IMR-90 (cell line): ENCODE results near the gene TENM3. TPM values are rescaled to one million over a fixed set of nuclear protein-coding genes. Genes with fewer than 3 reads are reported as not detected.

Experiments used
- ATAC-seq: fragments of 200-7000 bp; cut with Tn5 transposase; 2 replicates; pipeline ENCODE4 v1.9.1; 2020; ENCODE audit warnings: low read depth, mild to moderate bottlenecking, moderate library complexity
- BruUV-seq: library from RNA; stranded (reverse); fragments of 400-500 nt; replicated peaks from 2 replicates; lab custom pipeline; 2021; lab: Mats Ljungman, UMichigan
- CTCF ChIA-PET: fragments of 300-600 bp; formaldehyde crosslinking; extraction: SDS; loops from one replicate; lab custom pipeline; 2021; ENCODE audit warnings: antibody characterized with exemption; lab: Yijun Ruan, JAX
- POLR2A ChIA-PET: fragments of 300-600 bp; sonication (Branson Sonifier 250); formaldehyde crosslinking; loops from one replicate; lab custom pipeline; 2022; ENCODE audit warnings: antibody characterized with exemption; ENCODE audit not compliant: unreplicated experiment; lab: Charles Lee
- DNase-seq: peaks from one replicate; pipeline ENCODE4 v3.0.0; 2013
- H2AFZ ChIP-seq: replicated peaks from 2 replicates; pipeline ENCODE3; 2013; ENCODE audit warnings: low read length, mild to moderate bottlenecking; ENCODE audit not compliant: poor library complexity
- H2AK5ac ChIP-seq: 2 replicates; pipeline ENCODE4 v1.6.1; 2013; ENCODE audit warnings: low read depth, low read length, inconsistent platforms
- H2AK9ac ChIP-seq: replicated peaks from 2 replicates; pipeline ENCODE3; 2013; ENCODE audit warnings: mild to moderate bottlenecking, low read depth, low read length, moderate library complexity; ENCODE audit not compliant: poor library complexity
- H2BK120ac ChIP-seq: 2 replicates; pipeline ENCODE4 v1.6.1; 2013; ENCODE audit warnings: low read depth, low read length, inconsistent platforms
- H2BK15ac ChIP-seq: 3 replicates; pipeline ENCODE4 v1.6.1; 2013; ENCODE audit warnings: low read depth, low read length, inconsistent platforms
- H2BK20ac ChIP-seq: 2 replicates; pipeline ENCODE4 v1.6.1; 2013; ENCODE audit warnings: low read depth, mild to moderate bottlenecking, inconsistent platforms, low read length, moderate library complexity
- H2BK5ac ChIP-seq: 2 replicates; pipeline ENCODE4 v1.6.1; 2013; ENCODE audit warnings: mild to moderate bottlenecking, low read depth, low read length, inconsistent platforms; ENCODE audit not compliant: poor library complexity, severe bottlenecking
- H3K14ac ChIP-seq: replicated peaks from 2 replicates; pipeline ENCODE4 v1.6.1; 2013; ENCODE audit warnings: low read depth, low read length, inconsistent platforms
- H3K18ac ChIP-seq: 2 replicates; pipeline ENCODE4 v1.6.1; 2013; ENCODE audit warnings: low read depth, low read length, control low read depth
- H3K23ac ChIP-seq: 2 replicates; pipeline ENCODE4 v1.6.1; 2013; ENCODE audit warnings: low read depth, low read length, inconsistent platforms
- H3K27ac ChIP-seq: 2 replicates; pipeline ENCODE4 v1.5.1; 2013; ENCODE audit warnings: mild to moderate bottlenecking, control low read depth, low read length; ENCODE audit not compliant: insufficient read depth
- H3K27me3 ChIP-seq: 2 replicates; pipeline ENCODE4 v1.6.1; 2013; ENCODE audit warnings: low read length; ENCODE audit not compliant: control insufficient read depth, insufficient read depth
- H3K36me3 ChIP-seq: 2 replicates; pipeline ENCODE4 v1.6.1; 2013; ENCODE audit warnings: low read length, mixed read lengths; ENCODE audit not compliant: control insufficient read depth, insufficient read depth
- H3K4ac ChIP-seq: 2 replicates; pipeline ENCODE4 v1.6.1; 2013; ENCODE audit warnings: low read depth, low read length, inconsistent platforms
- H3K4me1 ChIP-seq: 2 replicates; pipeline ENCODE4 v1.6.1; 2013; ENCODE audit warnings: low read length, mixed read lengths; ENCODE audit not compliant: control insufficient read depth, insufficient read depth
- H3K4me2 ChIP-seq: 2 replicates; pipeline ENCODE4 v1.6.1; 2013; ENCODE audit warnings: low read depth, mild to moderate bottlenecking, control low read depth, low read length, moderate library complexity
- H3K4me3 ChIP-seq: 2 replicates; pipeline ENCODE4 v1.5.1; 2013; ENCODE audit warnings: low read depth, mild to moderate bottlenecking, control low read depth, low read length, moderate library complexity; ENCODE audit not compliant: insufficient read depth
- H3K56ac ChIP-seq: 2 replicates; pipeline ENCODE4 v1.6.1; 2013; ENCODE audit warnings: low read length, inconsistent platforms; ENCODE audit not compliant: insufficient read depth; ENCODE audit errors: extremely low read depth
- H3K79me1 ChIP-seq, 2 experiments: 2 replicates each; pipeline ENCODE4 v1.6.1; 2013; ENCODE audit warnings: low read length in 2 of 2, inconsistent platforms in 1 of 2, low read depth in 1 of 2
- H3K9ac ChIP-seq: 2 replicates; pipeline ENCODE4 v1.6.1; 2013; ENCODE audit warnings: low read depth, low read length, control low read depth
- H3K9me1 ChIP-seq: 2 replicates; pipeline ENCODE4 v1.6.1; 2013; ENCODE audit warnings: low read length, inconsistent platforms; ENCODE audit not compliant: insufficient read depth
- H3K9me3 ChIP-seq: 2 replicates; pipeline ENCODE4 v1.6.1; 2013; ENCODE audit warnings: low read length; ENCODE audit not compliant: control insufficient read depth, insufficient read depth
- H4K20me1 ChIP-seq: 2 replicates; pipeline ENCODE4 v1.6.1; 2013; ENCODE audit warnings: low read length, inconsistent platforms; ENCODE audit not compliant: insufficient read depth
- H4K5ac ChIP-seq: 2 replicates; pipeline ENCODE4 v1.6.1; 2013; ENCODE audit warnings: mild to moderate bottlenecking, low read depth, low read length, control low read depth
- H4K8ac ChIP-seq, 2 experiments: 2 replicates each; pipeline ENCODE4 v1.6.1; 2013; ENCODE audit warnings: low read depth in 2 of 2, low read length in 2 of 2, control low read depth in 1 of 2, inconsistent platforms in 1 of 2
- H4K91ac ChIP-seq: 2 replicates; pipeline ENCODE4 v1.6.1; 2013; ENCODE audit warnings: low read depth, low read length, inconsistent platforms; ENCODE audit not compliant: insufficient read depth
- BHLHE40 ChIP-seq: fragments of 150-350 bp; IDR thresholded peaks from 2 replicates; pipeline ENCODE4 v1.6.1; 2016; ENCODE audit warnings: mild to moderate bottlenecking, low read depth, low read length
- CEBPB ChIP-seq: IDR thresholded peaks from 2 replicates; pipeline ENCODE4 v1.6.1; 2012; ENCODE audit warnings: low read depth, low read length, improper control_type of control experiment
- CHD1 ChIP-seq: IDR thresholded peaks from 2 replicates; pipeline ENCODE4 v1.6.1; 2012; ENCODE audit warnings: low read depth, low read length, improper control_type of control experiment
- CTCF ChIP-seq: conservative IDR thresholded peaks from 2 replicates; pipeline ENCODE4 v1.5.1; 2012; ENCODE audit warnings: mild to moderate bottlenecking, low read depth, low read length, improper control_type of control experiment
- ELK1 ChIP-seq: fragments of 150-350 bp; IDR thresholded peaks from 2 replicates; pipeline ENCODE4 v1.6.1; 2016; ENCODE audit warnings: low read depth, mild to moderate bottlenecking, low read length, moderate library complexity, borderline replicate concordance
- MAZ ChIP-seq: IDR thresholded peaks from 2 replicates; pipeline ENCODE4 v1.6.1; 2012; ENCODE audit warnings: low read depth, mild to moderate bottlenecking, low read length, improper control_type of control experiment, moderate library complexity, borderline replicate concordance
- MXI1 ChIP-seq: IDR thresholded peaks from 2 replicates; pipeline ENCODE4 v1.6.1; 2012; ENCODE audit warnings: low read depth, mild to moderate bottlenecking, low read length, moderate library complexity, borderline replicate concordance
- NFE2L2 ChIP-seq: fragments of 150-350 bp; IDR thresholded peaks from 2 replicates; pipeline ENCODE4 v1.6.1; 2016; ENCODE audit warnings: low read depth, mild to moderate bottlenecking, low read length
- POLR2A ChIP-seq: IDR thresholded peaks from 2 replicates; pipeline ENCODE4 v1.6.1; 2012; ENCODE audit warnings: mild to moderate bottlenecking, low read depth, low read length
- RAD21 ChIP-seq: IDR thresholded peaks from 2 replicates; pipeline ENCODE4 v1.6.1; 2012; ENCODE audit warnings: low read length, improper control_type of control experiment
- RCOR1 ChIP-seq: IDR thresholded peaks from 2 replicates; pipeline ENCODE4 v1.6.1; 2012; ENCODE audit warnings: mild to moderate bottlenecking, low read length, improper control_type of control experiment; ENCODE audit not compliant: insufficient replicate concordance
- RFX5 ChIP-seq: IDR thresholded peaks from 2 replicates; pipeline ENCODE4 v1.8.0; 2012; ENCODE audit warnings: low read depth, mild to moderate bottlenecking, low read length, moderate library complexity
- USF2 ChIP-seq: fragments of 150-350 bp; IDR thresholded peaks from 2 replicates; pipeline ENCODE4 v1.6.1; 2017; ENCODE audit warnings: mild to moderate bottlenecking, antibody characterized with exemption, low read length, low read depth
- WGBS, 2 experiments: methylation state at CpG; one replicate each; pipeline versions ENCODE4 v1.1.5 to v1.1.7; 2013; ENCODE audit warnings: missing lambda C conversion rate in 2 of 2; ENCODE audit not compliant: insufficient read length in 1 of 2; ENCODE audit errors: extremely low coverage in 2 of 2; 5-methylcytosine and 5-hydroxymethylcytosine counted together
- dilution Hi-C: fragments of 300-500 bp; cut with HindIII; formaldehyde crosslinking; loops from one replicate; pipeline ENCODE4 v1.14.3; 2018; ENCODE audit warnings: low sequenced_read_pairs; ENCODE audit not compliant: unreplicated experiment
- in situ Hi-C: fragments of 300-500 bp; cut with MboI; formaldehyde crosslinking; loops from 3 replicates; pipeline ENCODE4 v1.14.3; 2019; ENCODE audit warnings: low sequenced_read_pairs, inconsistent platforms, mixed read lengths
- intact Hi-C: fragments of 100-400 bp; cut with micrococcal nuclease; formaldehyde crosslinking; loops from 2 replicates; pipeline ENCODE4 v1.10.0; 2022
- polyA plus RNA-seq, 3 experiments: library from polyadenylated mRNA; depleted of rRNA; stranded (reverse); fragments of >200 nt; gene quantifications; 2 replicates each; pipeline ENCODE4 v1.2.3, GENCODE V29; 2012; ENCODE audit warnings: low replicate concordance in 1 of 3
- total RNA-seq: library from RNA; depleted of rRNA; stranded (reverse); fragments of >200 nt; gene quantifications from 2 replicates; pipeline ENCODE4 v1.2.3, GENCODE V29; 2012

TENM3 gene
- total and polyA plus RNA-seq, 2 of the 4 experiments (the other 2 are of a cell fraction), result 29.9 to 173 TPM

DNA sequence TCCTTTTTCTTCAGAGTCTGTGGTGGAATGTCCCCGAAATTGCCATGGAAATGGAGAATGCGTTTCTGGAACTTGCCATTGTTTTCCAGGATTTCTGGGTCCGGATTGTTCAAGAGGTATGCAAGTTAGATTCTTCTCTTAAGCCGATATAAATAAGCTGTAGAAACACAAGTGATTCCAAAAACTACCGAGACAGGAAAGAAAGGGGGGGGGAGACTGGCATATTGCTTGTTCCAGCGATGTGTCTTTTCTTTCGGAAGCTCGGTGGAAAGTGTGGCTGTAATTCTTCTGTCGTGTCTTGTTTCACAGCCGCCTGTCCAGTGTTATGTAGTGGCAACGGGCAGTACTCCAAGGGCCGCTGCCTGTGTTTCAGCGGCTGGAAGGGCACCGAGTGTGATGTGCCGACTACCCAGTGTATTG is 437.0 kb downstream of the TENM3 start:
- Histone ChIP-seq H3K27ac (no peak overlapping the region), H4K20me1 (no peaks in the 10 kb centered on the region), H4K8ac (no peak overlapping the region), H4K5ac (no peak overlapping the region), H3K9me3 (no peaks in the 10 kb centered on the region), H3K9ac (no peak overlapping the region), H3K36me3 (no peaks in the 10 kb centered on the region), H2BK5ac (no peak overlapping the region), H3K4me1 (peaks cover 4% of the 10 kb centered on the region), H2BK15ac (no peak overlapping the region), H3K56ac (no peak overlapping the region), H3K9me1 (peaks cover 3% of the 10 kb centered on the region; the same call in 1 of the 2 replicates), H3K27me3 (no peaks in the 10 kb centered on the region), H3K4me2 (no peak overlapping the region), H2AK5ac (no peak overlapping the region), H3K14ac (no peak overlapping the region), H3K18ac (no peak overlapping the region), H2AFZ (peak overlapping the region; percentile 34), H2AK9ac (no peak overlapping the region), H3K4ac (no peak overlapping the region), H3K4me3 (no peak overlapping the region), H4K91ac (no peak overlapping the region), H2BK20ac (no peak overlapping the region), H3K23ac (no peak overlapping the region), H3K79me1 (peaks cover 0 to 3% of the 10 kb centered on the region in 2 experiments; a peak in 1 of 4 replicates), H2BK120ac (no peak overlapping the region)
- ATAC-seq (no peak), DNase-seq (no peak)
- intact Hi-C loops (no loop called here), in situ Hi-C loops (no loop called here), dilution Hi-C loops (no loop called here)
- BruUV-seq, result no TSS peak
- 68% methylated on average over 7 of the region's 15 CpGs; no CpG with 5 or more reads in 1 of the 2 experiments for WGBS, 2 experiments
- CTCF ChIA-PET, result no interaction called here
- POLR2A ChIA-PET, result no interaction called here
- TF ChIP-seq NFE2L2 (no peak), RFX5 (no peak), MAZ (no peak), BHLHE40 (no peak), CTCF (no peak), CEBPB (no peak), RCOR1 (no peak), MXI1 (no peak), CHD1 (no peak), ELK1 (no peak), POLR2A (no peak), RAD21 (no peak), USF2 (no peak)
